ENCODE measurements around the gene ACADL.

DNA sequence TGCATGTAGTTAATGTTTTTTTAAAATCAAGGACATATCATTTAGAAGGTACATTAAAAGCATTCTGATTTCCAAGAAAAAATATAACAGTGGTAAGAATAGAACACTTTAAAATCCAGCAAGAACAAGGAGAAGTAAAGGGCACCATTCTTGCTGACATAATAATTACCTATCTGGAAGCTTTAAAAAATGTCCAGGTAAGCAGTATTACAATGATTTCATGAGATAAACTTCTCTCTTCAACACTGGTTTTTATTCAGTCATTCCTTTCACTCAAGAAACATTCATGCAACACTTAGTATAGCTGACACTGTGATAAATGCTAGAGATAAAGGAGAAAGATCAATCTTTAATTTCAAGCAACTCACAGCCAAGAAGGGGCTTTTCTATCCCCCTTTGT is 51.2 kb downstream of the ACADL start:
- TF ChIP-seq CTCF (conservative IDR thresholded peaks at IDR 0.05) (no peak), EZH2 (IDR thresholded peaks at IDR 0.05; ENCODE audit: low read depth) (no peak)

All from PC-9 (cell line).